H1 (cell line): ENCODE data around the gene MYOT. TPM values are rescaled to one million over a fixed set of nuclear protein-coding genes. Genes with fewer than 3 reads are reported as not detected.
A peak's percentile ranks its signal among the peaks of the same experiment; 100 is the strongest.

Experiments
- CTCF ChIA-PET: fragments of 300-600 bp; sonication (Branson Sonifier 250); formaldehyde crosslinking; loops from one replicate; lab custom pipeline; 2021; ENCODE audit not compliant: partially characterized antibody; lab: Charles Lee
- POLR2A ChIA-PET: fragments of 300-600 bp; sonication (Branson Sonifier 250); formaldehyde crosslinking; loops from one replicate; lab custom pipeline; 2021; ENCODE audit warnings: inconsistent platforms; ENCODE audit not compliant: partially characterized antibody; lab: Charles Lee
- DNase-seq, 2 experiments: peaks; one replicate each; pipeline versions ENCODE4 v3.0.0 to v3.0.0-alpha.2; 2010 to 2022; ENCODE audit warnings: low spot score in 2 of 2, low read depth in 1 of 2, mixed read lengths in 1 of 2
- FAIRE-seq: peaks from 2 replicates; lab custom pipeline; 2011; peaks lifted over from hg19 to GRCh38; lab: Jason Lieb, UNC
- H2AFZ ChIP-seq: 2 replicates; pipeline ENCODE4 v1.8.1; 2012; ENCODE audit warnings: low read length, inconsistent platforms
- H2AK5ac ChIP-seq: 2 replicates; pipeline ENCODE4 v1.6.1; 2013; ENCODE audit warnings: low read depth, low read length
- H2BK120ac ChIP-seq: replicated peaks from 2 replicates; pipeline ENCODE3; 2013; ENCODE audit warnings: low read depth, low read length, inconsistent platforms
- H2BK12ac ChIP-seq: 2 replicates; pipeline ENCODE4 v1.6.1; 2013; ENCODE audit warnings: low read depth, low read length
- H2BK15ac ChIP-seq: 2 replicates; pipeline ENCODE4 v1.6.1; 2013; ENCODE audit warnings: low read length
- H2BK20ac ChIP-seq: 2 replicates; pipeline ENCODE4 v1.6.1; 2013; ENCODE audit warnings: low read length
- H2BK5ac ChIP-seq: 2 replicates; pipeline ENCODE4 v1.6.1; 2013; ENCODE audit warnings: low read depth, low read length
- H3K14ac ChIP-seq: 2 replicates; pipeline ENCODE4 v1.6.1; 2013; ENCODE audit warnings: inconsistent platforms; ENCODE audit not compliant: insufficient read length
- H3K18ac ChIP-seq: 2 replicates; pipeline ENCODE4 v1.6.1; 2013; ENCODE audit warnings: low read length; ENCODE audit errors: extremely low read depth
- H3K23ac ChIP-seq: 2 replicates; pipeline ENCODE4 v1.6.1; 2013; ENCODE audit warnings: inconsistent platforms; ENCODE audit not compliant: insufficient read length
- H3K23me2 ChIP-seq: 2 replicates; pipeline ENCODE4 v1.6.1; 2013; ENCODE audit warnings: low read depth, low read length
- H3K27ac ChIP-seq: 2 replicates; pipeline ENCODE4 v1.6.1; 2011; ENCODE audit warnings: low read depth, low read length, inconsistent platforms
- H3K27me3 ChIP-seq, 4 experiments: replicated peaks in 1 of 4; 1 replicate in 1 of 4; 2 replicates in 3 of 4; pipeline versions ENCODE4 v1.6.1 to v1.8.1; 2011 to 2013; ENCODE audit warnings: low read length in 3 of 4, mild to moderate bottlenecking in 3 of 4, inconsistent platforms in 2 of 4, mixed read lengths in 2 of 4, moderate library complexity in 1 of 4; ENCODE audit not compliant: control insufficient read depth in 3 of 4, insufficient read depth in 3 of 4; ENCODE audit errors: extremely low read depth in 1 of 4
- H3K36me3 ChIP-seq, 4 experiments: 2 replicates each; pipeline versions ENCODE4 v1.6.1 to v1.8.1; 2011 to 2013; ENCODE audit warnings: mild to moderate bottlenecking in 4 of 4, low read length in 3 of 4, moderate library complexity in 2 of 4, control low read depth in 1 of 4, inconsistent platforms in 1 of 4; ENCODE audit not compliant: insufficient read depth in 4 of 4, control insufficient read depth in 2 of 4
- H3K4ac ChIP-seq: replicated peaks from 2 replicates; pipeline ENCODE3; 2013; ENCODE audit warnings: low read length, low read depth, mixed read lengths, inconsistent platforms; ENCODE audit not compliant: insufficient read length
- H3K4me1 ChIP-seq, 4 experiments: replicated peaks in 1 of 4; 1 replicate in 1 of 4; 2 replicates in 3 of 4; pipeline versions ENCODE4 v1.6.1 to v1.8.1; 2011 to 2013; ENCODE audit warnings: low read length in 3 of 4, inconsistent platforms in 2 of 4, mixed read lengths in 1 of 4; ENCODE audit not compliant: insufficient read depth in 4 of 4, control insufficient read depth in 3 of 4
- H3K4me2 ChIP-seq, 2 experiments: 2 replicates each; pipeline versions ENCODE4 v1.6.1 to v1.8.1; 2011 to 2013; ENCODE audit warnings: low read depth in 2 of 2, low read length in 2 of 2, control low read depth in 1 of 2, inconsistent platforms in 1 of 2, mild to moderate bottlenecking in 1 of 2; ENCODE audit not compliant: insufficient read depth in 1 of 2
- H3K4me3 ChIP-seq, 4 experiments: fragments of 200-600, 300-600 bp in 1 of 4; sonication (generic), shearing (Covaris generic), sonication (Bioruptor Twin) in 1 of 4; 2 replicates each; pipeline versions ENCODE4 v1.5.1 to v1.8.1; 2011 to 2016; ENCODE audit warnings: low read length in 4 of 4, low read depth in 3 of 4, control low read depth in 2 of 4, inconsistent platforms in 2 of 4, mild to moderate bottlenecking in 2 of 4, mixed read lengths in 1 of 4, moderate library complexity in 1 of 4; ENCODE audit not compliant: insufficient read depth in 2 of 4; ENCODE audit errors: extremely low read depth in 1 of 4
- H3K56ac ChIP-seq: replicated peaks from 2 replicates; pipeline ENCODE3; 2013; ENCODE audit warnings: low read depth, mild to moderate bottlenecking, mixed read lengths, low read length, inconsistent platforms; ENCODE audit not compliant: insufficient read length
- H3K79me1 ChIP-seq: 2 replicates; pipeline ENCODE4 v1.6.1; 2013; ENCODE audit warnings: low read depth, low read length, control low read depth
- H3K79me2 ChIP-seq, 2 experiments: 2 replicates each; pipeline versions ENCODE4 v1.6.1 to v1.8.1; 2012 to 2013; ENCODE audit warnings: low read length in 2 of 2, mild to moderate bottlenecking in 2 of 2, inconsistent platforms in 1 of 2; ENCODE audit not compliant: insufficient read depth in 2 of 2, control insufficient read depth in 1 of 2
- H3K9ac ChIP-seq, 4 experiments: replicated peaks in 1 of 4; 1 replicate in 1 of 4; 2 replicates in 3 of 4; pipeline versions ENCODE4 v1.6.1 to v1.8.1; 2011 to 2013; ENCODE audit warnings: low read depth in 3 of 4, low read length in 3 of 4, control low read depth in 2 of 4, mild to moderate bottlenecking in 2 of 4, moderate library complexity in 2 of 4, inconsistent platforms in 1 of 4; ENCODE audit errors: extremely low read depth in 1 of 4
- H3K9me3 ChIP-seq, 2 experiments: 2 replicates each; pipeline versions ENCODE4 v1.6.1 to v1.8.1; 2012 to 2013; ENCODE audit warnings: mild to moderate bottlenecking in 2 of 2, moderate library complexity in 2 of 2, control low read depth in 1 of 2, inconsistent platforms in 1 of 2, low read depth in 1 of 2, low read length in 1 of 2, mixed read lengths in 1 of 2; ENCODE audit not compliant: insufficient read depth in 2 of 2
- H4K20me1 ChIP-seq, 2 experiments: replicated peaks in 1 of 2; 2 replicates each; pipeline versions ENCODE3 to v1.8.1; 2011 to 2013; ENCODE audit warnings: inconsistent platforms in 2 of 2, low read length in 2 of 2, mild to moderate bottlenecking in 1 of 2; ENCODE audit not compliant: insufficient read depth in 2 of 2, control insufficient read depth in 1 of 2
- H4K5ac ChIP-seq: 2 replicates; pipeline ENCODE4 v1.6.1; 2013; ENCODE audit warnings: low read length, low read depth, mixed read lengths, inconsistent platforms; ENCODE audit not compliant: insufficient read length
- H4K8ac ChIP-seq: 2 replicates; pipeline ENCODE4 v1.8.0; 2013; ENCODE audit warnings: mild to moderate bottlenecking, moderate library complexity, low read length, inconsistent platforms; ENCODE audit not compliant: insufficient read depth; ENCODE audit errors: extremely low read depth
- H4K91ac ChIP-seq: replicated peaks from 2 replicates; pipeline ENCODE3; 2013; ENCODE audit warnings: low read length, mixed read lengths, inconsistent platforms; ENCODE audit not compliant: insufficient read length
- BRCA1 ChIP-seq: IDR thresholded peaks from 2 replicates; pipeline ENCODE4 v1.6.1; 2012; ENCODE audit warnings: low read depth, low read length, improper control_type of control experiment
- CBX8 ChIP-seq: fragments of 300-800, 300-1000 bp; sonication (generic); IDR thresholded peaks from 2 replicates; pipeline ENCODE4 v1.7.1; 2016; ENCODE audit warnings: low read depth, low read length, borderline replicate concordance
- JUN ChIP-seq: IDR thresholded peaks from 2 replicates; pipeline ENCODE4 v1.6.1; 2011; ENCODE audit warnings: low read depth, mild to moderate bottlenecking, improper control_type of control experiment, low read length
- MAFK ChIP-seq: IDR thresholded peaks from 2 replicates; pipeline ENCODE4 v1.6.1; 2012; ENCODE audit warnings: low read depth, mild to moderate bottlenecking, improper control_type of control experiment, low read length
- RNF2 ChIP-seq: fragments of 200-900, 300-1000 bp; sonication (generic); IDR thresholded peaks from 2 replicates; pipeline ENCODE4 v1.7.1; 2016; ENCODE audit warnings: borderline replicate concordance, low read depth, mild to moderate bottlenecking, antibody characterized with exemption, low read length; ENCODE audit not compliant: poor library complexity, severe bottlenecking; ENCODE audit errors: missing control alignments
- SP4 ChIP-seq: IDR thresholded peaks from 2 replicates; pipeline ENCODE4 v1.6.1; 2012; ENCODE audit warnings: low read length, inconsistent platforms
- TCF12 ChIP-seq: IDR thresholded peaks from 2 replicates; pipeline ENCODE4 v1.6.1; 2011; ENCODE audit warnings: low read depth, mild to moderate bottlenecking, low read length
- YY1 ChIP-seq: IDR thresholded peaks from 2 replicates; pipeline ENCODE4 v1.6.1; 2011; ENCODE audit warnings: low read depth, mild to moderate bottlenecking, low read length
- WGBS, 2 experiments: shearing (Covaris generic) in 1 of 2; methylation state at CpG; one replicate each; pipeline versions ENCODE4 v1.1.6 to v1.1.7; 2013 to 2015; ENCODE audit warnings: low lambda C conversion rate in 2 of 2, mixed read lengths in 2 of 2, inconsistent platforms in 1 of 2, low coverage in 1 of 2, missing lambda C conversion rate in 1 of 2; ENCODE audit not compliant: insufficient replicate concordance in 2 of 2, insufficient coverage in 1 of 2, insufficient read length in 1 of 2; ENCODE audit errors: extremely low coverage in 1 of 2, missing lambda C conversion rate in 1 of 2; 5-methylcytosine and 5-hydroxymethylcytosine counted together
- polyA plus RNA-seq, 7 experiments: library from polyadenylated mRNA; depleted of rRNA in 3 of 7; stranded (reverse) in 5 of 7; unstranded in 2 of 7; fragments of >200 nt in 5 of 7; fragments of 200-250 nt in 2 of 7; gene quantifications; 1 replicate in 5 of 7; 2 replicates in 1 of 7; 4 replicates in 1 of 7; pipeline versions ENCODE4 v1.2.1 to v1.2.3, GENCODE V29; 2011 to 2013; ENCODE audit warnings: missing spikeins in 2 of 7, mixed read lengths in 2 of 7
- total RNA-seq: library from RNA; stranded (reverse); fragmentation: NEBNext Ultra II Directional; extraction: Animal tissue kit (Norgen Biotek cat#: 25700); gene quantifications from 2 replicates; pipeline ENCODE4 v1.2.1, GENCODE V29; 2021

MYOT gene
- total and polyA plus RNA-seq, 2 of the 8 experiments (the other 6 are each of a cell fraction or from before 2014, with no cell fraction given), result not detected

DNA sequence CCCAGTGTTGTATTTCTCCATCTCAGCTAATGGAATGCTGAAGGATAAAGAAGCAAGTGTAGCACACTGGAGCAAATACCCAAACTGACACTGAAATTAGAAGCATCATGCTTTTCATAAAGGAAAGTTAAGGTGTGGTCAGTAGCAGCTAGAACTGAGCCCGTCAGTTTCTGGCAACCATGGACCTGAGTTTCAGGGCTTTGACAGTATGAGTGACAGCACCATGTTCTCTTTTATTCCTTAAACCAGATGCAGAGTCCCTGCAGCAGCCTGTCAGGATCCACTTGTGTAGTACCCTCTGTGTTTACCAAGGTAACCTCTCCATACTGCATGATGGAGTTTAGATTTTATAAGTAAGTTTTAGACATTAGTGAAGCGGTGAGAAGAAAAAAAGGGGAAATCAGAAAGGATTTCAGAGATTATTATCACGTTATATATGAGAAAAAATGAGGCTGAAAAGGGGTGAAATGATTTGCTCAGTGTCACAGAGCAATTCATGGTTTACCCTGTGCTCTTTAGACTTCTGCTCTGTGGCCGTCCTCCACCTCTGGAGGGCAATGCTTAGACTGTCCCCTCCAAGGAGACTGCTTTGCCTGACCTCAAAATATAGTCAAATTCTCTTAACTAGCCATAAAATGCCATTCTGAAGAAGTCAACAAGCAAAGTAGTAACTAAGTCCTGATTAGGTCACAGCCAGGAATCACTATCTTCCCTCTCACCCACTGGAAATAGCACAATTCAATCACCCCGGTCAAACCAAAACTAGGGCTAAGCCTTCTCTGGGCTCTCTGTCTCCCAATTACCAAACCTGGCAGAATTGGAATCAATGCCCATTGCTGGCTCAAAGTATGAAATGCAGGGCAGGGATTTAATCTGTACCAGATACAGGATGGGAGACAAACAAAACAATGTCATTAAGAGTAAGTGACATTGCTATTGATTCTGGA, 10.5 kb upstream of the MYOT start:
- FAIRE-seq, result no peak
- no peaks in the 10 kb centered on the region for H4K20me1 ChIP-seq
- H3K4ac ChIP-seq, result no peak overlapping the region
- H2BK120ac ChIP-seq, result no peak overlapping the region
- H2BK5ac ChIP-seq, result no peak overlapping the region
- no peaks in the 10 kb centered on the region for H3K4me1 ChIP-seq
- WGBS, 2 experiments, result 86 to 100% methylated on average over 1 to 5 of the region's 5 CpGs
- H4K91ac ChIP-seq, result no peak overlapping the region
- H2BK15ac ChIP-seq, result no peak overlapping the region
- H3K9me3 ChIP-seq, result no peaks in the 10 kb centered on the region
- 0 out of 2 replicates have a peak overlapping the region, but pooled peaks have one; percentile 17 for H2AFZ ChIP-seq
- H3K56ac ChIP-seq, result no peak overlapping the region
- CTCF ChIA-PET, result interaction anchor here (1.1 kb wide), 1 partner anchor 78 kb away, joined by 3 read pairs; no protein-coding TSS in a partner anchor
- H3K23ac ChIP-seq, result no peak overlapping the region
- no peak overlapping the region for H3K18ac ChIP-seq
- H3K36me3 ChIP-seq, result no peaks in the 10 kb centered on the region
- no peak overlapping the region for H2BK20ac ChIP-seq
- H3K4me2 ChIP-seq, result no peak overlapping the region
- H3K79me2 ChIP-seq, result no peaks in the 10 kb centered on the region
- no peak for DNase-seq
- H3K14ac ChIP-seq, result no peak overlapping the region
- H2BK12ac ChIP-seq, result no peak overlapping the region
- H3K4me3 ChIP-seq, result no peak overlapping the region
- H3K27me3 ChIP-seq, result no peaks in the 10 kb centered on the region
- no peak overlapping the region for H2AK5ac ChIP-seq
- TF ChIP-seq YY1 (no peak), BRCA1 (no peak), MAFK (no peak), CBX8 (no peak), RNF2 (no peak), TCF12 (no peak), JUN (no peak), SP4 (no peak)
- TF ChIP-seq, all 59 proteins: peak for 0
- POLR2A ChIA-PET, result no interaction called here
- no peaks in the 10 kb centered on the region for H3K79me1 ChIP-seq
- no peak overlapping the region for H3K9ac ChIP-seq
- no peak overlapping the region for H4K8ac ChIP-seq
- H3K27ac ChIP-seq, result no peak overlapping the region
- no peak overlapping the region for H4K5ac ChIP-seq
- H3K23me2 ChIP-seq, result no peaks in the 10 kb centered on the region
